Right forelimb (tissue), 1 donor: ENCODE measurements around the gene PLEKHG5.
"Not testable (repeated sequence)": the region's sequence is repeated elsewhere in the genome, so short reads cannot be mapped to it uniquely, and the experiment has no call there.

Experiments
- DNase-seq: peaks from one replicate; pipeline ENCODE4 v3.0.0-alpha.2; 2018

The PLEKHG5 gene

GRCh38 chr1:6445062-6445763 is 46.3 kb downstream of the PLEKHG5 start:
- peak; percentile 45 for DNase-seq

GRCh38 chr1:6444377-6444776 is 47.1 kb downstream of the PLEKHG5 start:
- no peak for DNase-seq

- no peak for DNase-seq
These were observed 47.9 kb downstream of the PLEKHG5 start for GRCh38 chr1:6443339-6444115.

- no peak for DNase-seq
These were observed 49.9 kb downstream of the PLEKHG5 start for GRCh38 chr1:6441586-6441985.

- DNase-seq: no peak
These were observed 51.0 kb downstream of the PLEKHG5 start for GRCh38 chr1:6440198-6441126.

GRCh38 chr1:6438047-6438525 is 53.4 kb downstream of the PLEKHG5 start:
- DNase-seq: peak; percentile 73

GRCh38 chr1:6437012-6437700 is 54.3 kb downstream of the PLEKHG5 start:
- not testable (repeated sequence) for DNase-seq

GRCh38 chr1:6436277-6436676 is 55.2 kb downstream of the PLEKHG5 start:
- not testable (repeated sequence) for DNase-seq

GRCh38 chr1:6435547-6435946 is 55.9 kb downstream of the PLEKHG5 start:
- no peak for DNase-seq

GRCh38 chr1:6435129-6435528 is 56.3 kb downstream of the PLEKHG5 start:
- no peak for DNase-seq

GRCh38 chr1:6434186-6434585 is 57.3 kb downstream of the PLEKHG5 start:
- no peak for DNase-seq

- not testable (repeated sequence) for DNase-seq
These were observed 59.6 kb downstream of the PLEKHG5 start for GRCh38 chr1:6431645-6432579.

- not testable (repeated sequence) for DNase-seq
These were observed 61.6 kb downstream of the PLEKHG5 start for GRCh38 chr1:6429660-6430411.

GRCh38 chr1:6428453-6428852 is 63.0 kb downstream of the PLEKHG5 start:
- not testable (repeated sequence) for DNase-seq

- DNase-seq: no peak
These were observed 63.8 kb downstream of the PLEKHG5 start for GRCh38 chr1:6427441-6428390.

- no peak for DNase-seq
These were observed 64.5 kb downstream of the PLEKHG5 start for GRCh38 chr1:6426972-6427350.

GRCh38 chr1:6426277-6426971 is 65.0 kb downstream of the PLEKHG5 start:
- no peak for DNase-seq

GRCh38 chr1:6425658-6426057 is 65.8 kb downstream of the PLEKHG5 start:
- no peak for DNase-seq
